ENCODE results near the gene PARP2. TPM values are rescaled to one million over a fixed set of nuclear protein-coding genes. Genes with fewer than 3 reads are reported as not detected.
A peak's percentile ranks its signal among the peaks of the same experiment; 100 is the strongest.

PARP2 gene
- total and polyA plus RNA-seq, 2 of the 8 experiments (the other 6 are each of a cell fraction or from before 2014, with no cell fraction given) = 27.7 to 41.7 TPM

DNA sequence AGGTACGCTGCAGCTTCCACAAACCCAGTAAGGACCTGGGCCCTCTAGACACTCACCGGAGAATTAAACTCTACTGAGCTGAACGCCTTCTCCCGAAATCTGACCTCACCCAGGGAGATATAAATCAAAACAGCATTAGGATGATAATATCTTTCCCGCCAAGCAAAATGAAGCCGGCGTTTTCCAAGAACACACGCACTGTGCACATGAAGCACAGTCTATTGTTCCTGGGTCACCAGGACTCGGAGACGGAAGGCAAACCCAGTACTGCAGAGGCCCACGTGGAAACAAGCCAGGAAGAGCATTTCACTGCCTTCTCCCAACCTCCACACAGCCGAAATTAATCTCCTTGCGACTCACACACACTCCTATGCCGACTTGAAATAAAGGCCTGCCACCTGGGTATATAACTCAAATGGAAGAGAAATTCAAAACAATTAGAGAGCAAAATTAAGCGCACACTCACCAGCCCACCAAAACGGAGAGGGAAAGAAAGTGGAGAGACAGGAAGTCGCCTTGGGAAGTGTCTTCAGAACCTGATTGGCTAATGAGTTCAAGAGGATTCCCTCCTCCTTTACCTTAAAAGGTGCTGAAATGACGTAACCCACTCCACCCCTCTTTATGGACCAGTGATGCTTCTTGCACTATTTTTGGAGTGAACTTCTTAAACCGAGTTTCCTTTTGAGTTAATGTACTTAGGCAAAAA is 10.5 kb upstream of the PARP2 start, which contains the start of gene CCNB1IP1 (continued):
- TF ChIP-seq SIN3A (conservative IDR thresholded peaks at IDR 0.05 in 1 of 2, IDR thresholded peaks at IDR 0.05 in 1 of 2; ENCODE audit: low read depth in 1 of 2, low read length in 2 of 2) (peak; percentile 45 to 87; a peak in 1 of 4 replicates), FOSL1 (IDR thresholded peaks at IDR 0.05; ENCODE audit: insufficient read depth, low read depth, low read length) (no peak), POLR2AphosphoS5 (IDR thresholded peaks at IDR 0.05; ENCODE audit: low read depth, low read length) (peak; percentile 94), EP300 (IDR thresholded peaks at IDR 0.05; ENCODE audit: borderline replicate concordance in 1 of 2, low read depth in 2 of 2, low read length in 2 of 2) (no peak), SIRT6 (IDR thresholded peaks at IDR 0.05; ENCODE audit: low read length) (no peak), TBP (IDR thresholded peaks at IDR 0.05; ENCODE audit: low read depth, low read length) (peak; percentile 84), PHF8 (conservative IDR thresholded peaks at IDR 0.05; ENCODE audit: low read depth, low read length) (peak; percentile 75), RBBP5 (IDR thresholded peaks at IDR 0.05; ENCODE audit: borderline replicate concordance, low read depth, low read length) (no peak), BCL11A (IDR thresholded peaks at IDR 0.05; ENCODE audit: low read depth in 2 of 2, low read length in 2 of 2) (no peak), GTF2F1 (IDR thresholded peaks at IDR 0.05; ENCODE audit: borderline replicate concordance, low read depth, low read length) (peak; percentile 55; the same call in 1 of the 2 replicates), SP1 (IDR thresholded peaks at IDR 0.05; ENCODE audit: low read depth, low read length) (peak; percentile 70), CEBPB (IDR thresholded peaks at IDR 0.05; ENCODE audit: low read depth, low read length) (peak; percentile 85), YY1 (IDR thresholded peaks at IDR 0.05; ENCODE audit: low read depth, low read length) (no peak), SIX5 (IDR thresholded peaks at IDR 0.05; ENCODE audit: low read depth, low read length) (no peak), SAP30 (IDR thresholded peaks at IDR 0.05; ENCODE audit: insufficient read depth, insufficient replicate concordance, low read length) (peak; percentile 83), JUND (IDR thresholded peaks at IDR 0.05; ENCODE audit: low read length) (peak; percentile 88), SRF (IDR thresholded peaks at IDR 0.05; ENCODE audit: low read depth, low read length) (peak; percentile 95), TAF7 (optimal IDR thresholded peaks at IDR 0.05; ENCODE audit: borderline replicate concordance, low read depth, low read length) (peak; percentile 94), CHD1 (IDR thresholded peaks at IDR 0.05; ENCODE audit: low read depth, low read length) (no peak; the same call in 1 of the 2 replicates), TAF1 (IDR thresholded peaks at IDR 0.05; ENCODE audit: low read depth, low read length) (peak; percentile 95), POLR2A (IDR thresholded peaks at IDR 0.05; ENCODE audit: control extremely low read depth in 1 of 2, low read depth in 2 of 2, low read length in 2 of 2) (peak; percentile 81 to 99)
- TF ChIP-seq, protein P1, sequence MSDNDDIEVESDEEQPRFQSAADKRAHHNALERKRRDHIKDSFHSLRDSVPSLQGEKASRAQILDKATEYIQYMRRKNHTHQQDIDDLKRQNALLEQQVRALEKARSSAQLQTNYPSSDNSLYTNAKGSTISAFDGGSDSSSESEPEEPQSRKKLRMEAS (IDR thresholded peaks at IDR 0.05) = peak; percentile 82
- TF ChIP-seq, protein P2, sequence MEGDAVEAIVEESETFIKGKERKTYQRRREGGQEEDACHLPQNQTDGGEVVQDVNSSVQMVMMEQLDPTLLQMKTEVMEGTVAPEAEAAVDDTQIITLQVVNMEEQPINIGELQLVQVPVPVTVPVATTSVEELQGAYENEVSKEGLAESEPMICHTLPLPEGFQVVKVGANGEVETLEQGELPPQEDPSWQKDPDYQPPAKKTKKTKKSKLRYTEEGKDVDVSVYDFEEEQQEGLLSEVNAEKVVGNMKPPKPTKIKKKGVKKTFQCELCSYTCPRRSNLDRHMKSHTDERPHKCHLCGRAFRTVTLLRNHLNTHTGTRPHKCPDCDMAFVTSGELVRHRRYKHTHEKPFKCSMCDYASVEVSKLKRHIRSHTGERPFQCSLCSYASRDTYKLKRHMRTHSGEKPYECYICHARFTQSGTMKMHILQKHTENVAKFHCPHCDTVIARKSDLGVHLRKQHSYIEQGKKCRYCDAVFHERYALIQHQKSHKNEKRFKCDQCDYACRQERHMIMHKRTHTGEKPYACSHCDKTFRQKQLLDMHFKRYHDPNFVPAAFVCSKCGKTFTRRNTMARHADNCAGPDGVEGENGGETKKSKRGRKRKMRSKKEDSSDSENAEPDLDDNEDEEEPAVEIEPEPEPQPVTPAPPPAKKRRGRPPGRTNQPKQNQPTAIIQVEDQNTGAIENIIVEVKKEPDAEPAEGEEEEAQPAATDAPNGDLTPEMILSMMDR (IDR thresholded peaks at IDR 0.05; ENCODE audit: control extremely low read depth in 1 of 3, insufficient read depth in 1 of 3, low read depth in 1 of 3, low read length in 3 of 3) = no peak

Measured in H1 (cell line).